ENCODE measurements around the gene GABARAP. TPM values are rescaled to one million over a fixed set of nuclear protein-coding genes. Genes with fewer than 3 reads are reported as not detected.

GABARAP gene
- total and polyA plus RNA-seq, 2 of the 13 experiments (the other 11 are each of a cell fraction or from before 2014, with no cell fraction given), result 161 to 310 TPM

- TF ChIP-seq ZNF142 (CRISPR knock-in tag; IDR thresholded peaks at IDR 0.05), result 0 out of 2 replicates have a peak, but pooled peaks have one; percentile 8
- peak; percentile 85 for TF ChIP-seq MNT (IDR thresholded peaks at IDR 0.05)
- TF ChIP-seq ZNF350 (CRISPR knock-in tag; IDR thresholded peaks at IDR 0.05; ENCODE audit: borderline replicate concordance, low read depth), result peak; percentile 58; the same call in 1 of the 2 replicates
- TF ChIP-seq, protein P1, sequence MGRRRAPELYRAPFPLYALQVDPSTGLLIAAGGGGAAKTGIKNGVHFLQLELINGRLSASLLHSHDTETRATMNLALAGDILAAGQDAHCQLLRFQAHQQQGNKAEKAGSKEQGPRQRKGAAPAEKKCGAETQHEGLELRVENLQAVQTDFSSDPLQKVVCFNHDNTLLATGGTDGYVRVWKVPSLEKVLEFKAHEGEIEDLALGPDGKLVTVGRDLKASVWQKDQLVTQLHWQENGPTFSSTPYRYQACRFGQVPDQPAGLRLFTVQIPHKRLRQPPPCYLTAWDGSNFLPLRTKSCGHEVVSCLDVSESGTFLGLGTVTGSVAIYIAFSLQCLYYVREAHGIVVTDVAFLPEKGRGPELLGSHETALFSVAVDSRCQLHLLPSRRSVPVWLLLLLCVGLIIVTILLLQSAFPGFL (CRISPR knock-in tag; IDR thresholded peaks at IDR 0.05), result no peak
- TF ChIP-seq SALL1 (CRISPR knock-in tag; IDR thresholded peaks at IDR 0.05), result no peak
- TF ChIP-seq ZNF34 (CRISPR knock-in tag; IDR thresholded peaks at IDR 0.05; ENCODE audit: borderline replicate concordance), result peak; percentile 9; the same call in 1 of the 2 replicates
- TF ChIP-seq ZNF235 (CRISPR knock-in tag; IDR thresholded peaks at IDR 0.05; ENCODE audit: borderline replicate concordance), result no peak
- peak; percentile 73 for TF ChIP-seq TCF7 (IDR thresholded peaks at IDR 0.05; ENCODE audit: low read depth)
- peak; percentile 4; the same call in 1 of the 2 replicates for TF ChIP-seq RXRA (CRISPR knock-in tag; IDR thresholded peaks at IDR 0.05)
- no peak for TF ChIP-seq TBP (CRISPR knock-in tag; IDR thresholded peaks at IDR 0.05)
- TF ChIP-seq ZBTB3 (CRISPR knock-in tag; IDR thresholded peaks at IDR 0.05; ENCODE audit: borderline replicate concordance, low read depth), result 0 out of 2 replicates have a peak, but pooled peaks have one; percentile 51
- TF ChIP-seq, protein P2, sequence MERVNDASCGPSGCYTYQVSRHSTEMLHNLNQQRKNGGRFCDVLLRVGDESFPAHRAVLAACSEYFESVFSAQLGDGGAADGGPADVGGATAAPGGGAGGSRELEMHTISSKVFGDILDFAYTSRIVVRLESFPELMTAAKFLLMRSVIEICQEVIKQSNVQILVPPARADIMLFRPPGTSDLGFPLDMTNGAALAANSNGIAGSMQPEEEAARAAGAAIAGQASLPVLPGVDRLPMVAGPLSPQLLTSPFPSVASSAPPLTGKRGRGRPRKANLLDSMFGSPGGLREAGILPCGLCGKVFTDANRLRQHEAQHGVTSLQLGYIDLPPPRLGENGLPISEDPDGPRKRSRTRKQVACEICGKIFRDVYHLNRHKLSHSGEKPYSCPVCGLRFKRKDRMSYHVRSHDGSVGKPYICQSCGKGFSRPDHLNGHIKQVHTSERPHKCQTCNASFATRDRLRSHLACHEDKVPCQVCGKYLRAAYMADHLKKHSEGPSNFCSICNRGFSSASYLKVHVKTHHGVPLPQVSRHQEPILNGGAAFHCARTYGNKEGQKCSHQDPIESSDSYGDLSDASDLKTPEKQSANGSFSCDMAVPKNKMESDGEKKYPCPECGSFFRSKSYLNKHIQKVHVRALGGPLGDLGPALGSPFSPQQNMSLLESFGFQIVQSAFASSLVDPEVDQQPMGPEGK (CRISPR knock-in tag; IDR thresholded peaks at IDR 0.05), result peak; percentile 76
- no peak for TF ChIP-seq WIZ (CRISPR knock-in tag; IDR thresholded peaks at IDR 0.05)
- TF ChIP-seq SOX13 (IDR thresholded peaks at IDR 0.05), result 0 out of 2 replicates have a peak, but pooled peaks have one; percentile 7
- TF ChIP-seq SOX13 (CRISPR knock-in tag; conservative IDR thresholded peaks at IDR 0.05 in 1 of 2, IDR thresholded peaks at IDR 0.05 in 1 of 2), result no peak
- TF ChIP-seq THAP11 (CRISPR knock-in tag; IDR thresholded peaks at IDR 0.05), result peak; percentile 34; the same call in 1 of the 2 replicates
- TF ChIP-seq ZEB1 (IDR thresholded peaks at IDR 0.05; ENCODE audit: insufficient replicate concordance, low read depth), result no peak
Measured at GRCh38 chr17:7281074-7281952, 39.1 kb upstream of the GABARAP start, which contains the start of gene SLC2A4 (continued).
